Ishikawa (cell line): Measurements from ENCODE around the gene AUTS2.

Experiments used
- CEBPB ChIP-seq: IDR thresholded peaks from 2 replicates; pipeline ENCODE4 v1.6.1; 2012
- CREB1 ChIP-seq: IDR thresholded peaks from 2 replicates; pipeline ENCODE4 v1.6.1; 2012; ENCODE audit warnings: low read depth
- EGR1 ChIP-seq: IDR thresholded peaks from 2 replicates; pipeline ENCODE4 v1.6.1; 2012
- EP300 ChIP-seq: IDR thresholded peaks from 2 replicates; pipeline ENCODE4 v1.6.1; 2012; ENCODE audit warnings: borderline replicate concordance
- FOXM1 ChIP-seq: IDR thresholded peaks from 2 replicates; pipeline ENCODE4 v1.6.1; 2012; ENCODE audit warnings: low read depth, borderline replicate concordance
- MAX ChIP-seq: IDR thresholded peaks from 2 replicates; pipeline ENCODE4 v1.6.1; 2012
- RAD21 ChIP-seq: IDR thresholded peaks from 2 replicates; pipeline ENCODE4 v1.6.1; 2012; ENCODE audit warnings: low read depth
- REST ChIP-seq: IDR thresholded peaks from 2 replicates; pipeline ENCODE4 v1.6.1; 2012; ENCODE audit warnings: low read depth, mild to moderate bottlenecking
- TAF1 ChIP-seq: IDR thresholded peaks from 2 replicates; pipeline ENCODE4 v1.6.1; 2012; ENCODE audit warnings: low read depth, mild to moderate bottlenecking
- TCF12 ChIP-seq: IDR thresholded peaks from 2 replicates; pipeline ENCODE4 v1.6.1; 2012; ENCODE audit warnings: low read depth
- USF1 ChIP-seq: IDR thresholded peaks from 2 replicates; pipeline ENCODE4 v1.6.1; 2012
- YY1 ChIP-seq: IDR thresholded peaks from 2 replicates; pipeline ENCODE4 v1.6.1; 2012; ENCODE audit warnings: low read depth

- TF ChIP-seq YY1 (no peak), EP300 (no peak), RAD21 (no peak), REST (no peak), EGR1 (no peak), FOXM1 (no peak), MAX (no peak), TAF1 (no peak), TCF12 (no peak), CEBPB (no peak), CREB1 (no peak), USF1 (no peak)
Observed at GRCh38 chr7:69992938-69993337, 394.7 kb downstream of the AUTS2 start.
